ENCODE data around the gene MAP9. TPM values are rescaled to one million over a fixed set of nuclear protein-coding genes. Genes with fewer than 3 reads are reported as not detected.

Gene MAP9
- total and polyA plus RNA-seq, 2 experiments from 2014 or later, result 1.8 to 6.2 TPM

DNA sequence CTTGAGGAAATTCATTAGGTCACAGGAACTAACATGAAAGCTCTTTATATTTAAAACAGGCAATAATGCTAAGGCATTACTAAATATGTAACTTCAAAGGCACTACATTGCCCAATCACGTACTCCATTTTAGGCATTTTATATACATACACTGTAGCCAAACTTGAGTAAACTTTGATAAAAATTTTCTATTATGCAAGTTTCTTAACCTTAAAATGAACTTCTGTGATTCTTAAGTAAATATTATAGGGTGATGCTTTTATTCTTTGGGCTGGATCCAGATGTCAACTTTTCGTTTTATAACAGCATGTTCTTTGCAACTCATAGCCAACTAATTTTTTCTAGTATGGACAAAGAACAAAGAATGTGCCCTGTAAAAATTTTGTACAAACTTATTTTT, 28.3 kb upstream of the MAP9 start:
- H3K79me2 ChIP-seq (ENCODE audit: insufficient read depth), result no peaks in the 10 kb centered on the region
- no peak overlapping the region for H2AFZ ChIP-seq
- no peaks in the 10 kb centered on the region for H4K20me1 ChIP-seq (ENCODE audit: insufficient read depth)
- no peaks in the 10 kb centered on the region for H3F3A ChIP-seq (ENCODE audit: insufficient read depth)
- TF ChIP-seq EZH2 (IDR thresholded peaks at IDR 0.05; ENCODE audit: insufficient read depth, poor library complexity, severe bottlenecking) (no peak), EZH2phosphoT487 (IDR thresholded peaks at IDR 0.05; ENCODE audit: insufficient read depth, low read depth) (no peak)
- no peaks in the 10 kb centered on the region for H3K36me3 ChIP-seq (ENCODE audit: low read depth)
- in situ Hi-C loops (cut with MboI), result no loop called here
- WGBS, 2 experiments (ENCODE audit: low coverage in 1 of 2, low lambda C conversion rate in 2 of 2, missing lambda C conversion rate in 2 of 2), result 34 to 37% methylated on average over 2 of the region's 2 CpGs
- no peaks in the 10 kb centered on the region for H3K9me3 ChIP-seq (ENCODE audit: low read depth)
- no peak overlapping the region for H3K4me2 ChIP-seq (ENCODE audit: unreplicated experiment)
- no peak overlapping the region for H3K9ac ChIP-seq
- no peaks in the 10 kb centered on the region for H3K27me3 ChIP-seq (replicated peaks; ENCODE audit: insufficient read depth)
- no peak for DNase-seq
- no peaks in the 10 kb centered on the region for H3K9me2 ChIP-seq (ENCODE audit: insufficient read depth)
- no peak overlapping the region for H3K4me3 ChIP-seq
- no peak overlapping the region for H3K27ac ChIP-seq
- no peaks in the 10 kb centered on the region for H3K4me1 ChIP-seq (ENCODE audit: insufficient read depth)

DNA sequence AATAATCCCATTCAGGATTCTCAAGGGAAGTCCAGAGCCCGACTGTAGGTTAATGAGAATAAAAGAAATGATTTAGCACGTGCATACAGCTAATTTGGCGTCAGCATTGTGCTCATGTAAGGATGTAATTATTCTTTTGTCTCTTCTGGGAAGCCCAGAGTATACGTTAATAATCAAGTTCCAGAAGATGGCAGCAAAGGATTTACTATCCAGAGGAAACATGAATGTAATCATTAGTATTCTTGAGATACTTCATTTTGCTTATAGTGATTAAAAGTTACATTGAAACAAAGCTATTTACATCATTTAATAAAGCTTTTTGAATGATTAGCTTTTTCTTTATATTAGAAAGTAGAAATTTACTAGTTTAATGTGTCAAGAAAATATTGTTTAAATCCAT, 27.1 kb upstream of the MAP9 start:
- Histone ChIP-seq H2AFZ (no peak overlapping the region), H3K4me2 (ENCODE audit: unreplicated experiment) (no peak overlapping the region), H3F3A (ENCODE audit: insufficient read depth) (no peaks in the 10 kb centered on the region), H3K27ac (no peak overlapping the region), H3K27me3 (replicated peaks; ENCODE audit: insufficient read depth) (no peaks in the 10 kb centered on the region), H3K4me3 (no peak overlapping the region), H3K9me3 (ENCODE audit: low read depth) (no peaks in the 10 kb centered on the region), H3K4me1 (ENCODE audit: insufficient read depth) (no peaks in the 10 kb centered on the region), H3K36me3 (ENCODE audit: low read depth) (no peaks in the 10 kb centered on the region), H3K79me2 (ENCODE audit: insufficient read depth) (no peaks in the 10 kb centered on the region), H3K9me2 (ENCODE audit: insufficient read depth) (no peaks in the 10 kb centered on the region), H3K9ac (no peak overlapping the region), H4K20me1 (ENCODE audit: insufficient read depth) (no peaks in the 10 kb centered on the region)
- in situ Hi-C loops (cut with MboI), result no loop called here
- peak; percentile 60 for DNase-seq
- WGBS, 2 experiments (ENCODE audit: low coverage in 1 of 2, low lambda C conversion rate in 2 of 2, missing lambda C conversion rate in 2 of 2), result 3 to 5% methylated on average over 4 of the region's 4 CpGs
- TF ChIP-seq EZH2 (IDR thresholded peaks at IDR 0.05; ENCODE audit: insufficient read depth, poor library complexity, severe bottlenecking) (no peak), EZH2phosphoT487 (IDR thresholded peaks at IDR 0.05; ENCODE audit: insufficient read depth, low read depth) (no peak)

DNA sequence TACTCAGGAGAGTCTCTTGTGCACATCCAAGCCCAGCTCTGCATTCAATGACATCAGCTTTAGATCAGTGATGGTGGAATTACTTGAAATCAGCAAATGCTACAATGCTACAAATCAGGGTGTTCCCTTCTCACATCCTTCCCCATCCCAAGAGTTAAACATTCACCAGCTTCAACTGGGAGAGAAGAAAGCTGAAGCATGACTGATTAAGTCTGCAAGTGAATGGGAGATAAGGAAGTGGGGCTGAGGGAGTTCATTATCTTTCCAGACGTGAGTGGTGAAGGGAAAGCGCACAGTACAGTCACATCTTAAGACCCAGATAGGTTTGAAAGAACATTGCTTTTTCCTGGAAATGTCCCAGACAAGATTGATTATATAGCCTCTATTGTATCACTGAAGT, 26.2 kb upstream of the MAP9 start:
- no peak overlapping the region for H3K4me2 ChIP-seq (ENCODE audit: unreplicated experiment)
- no peaks in the 10 kb centered on the region for H3K9me2 ChIP-seq (ENCODE audit: insufficient read depth)
- H3F3A ChIP-seq (ENCODE audit: insufficient read depth), result no peaks in the 10 kb centered on the region
- no peak overlapping the region for H2AFZ ChIP-seq
- no peak for DNase-seq
- WGBS, 2 experiments (ENCODE audit: low coverage in 1 of 2, low lambda C conversion rate in 2 of 2, missing lambda C conversion rate in 2 of 2), result 69 to 74% methylated on average over 2 of the region's 2 CpGs
- no peaks in the 10 kb centered on the region for H3K4me1 ChIP-seq (ENCODE audit: insufficient read depth)
- no peaks in the 10 kb centered on the region for H4K20me1 ChIP-seq (ENCODE audit: insufficient read depth)
- H3K79me2 ChIP-seq (ENCODE audit: insufficient read depth), result no peaks in the 10 kb centered on the region
- no peaks in the 10 kb centered on the region for H3K36me3 ChIP-seq (ENCODE audit: low read depth)
- no peak overlapping the region for H3K9ac ChIP-seq
- no peak overlapping the region for H3K27ac ChIP-seq
- no peak overlapping the region for H3K4me3 ChIP-seq
- H3K9me3 ChIP-seq (ENCODE audit: low read depth), result no peaks in the 10 kb centered on the region
- in situ Hi-C loops (cut with MboI), result no loop called here
- no peak for TF ChIP-seq EZH2 (IDR thresholded peaks at IDR 0.05; ENCODE audit: insufficient read depth, poor library complexity, severe bottlenecking)
- TF ChIP-seq EZH2phosphoT487 (IDR thresholded peaks at IDR 0.05; ENCODE audit: insufficient read depth, low read depth), result no peak
- H3K27me3 ChIP-seq (replicated peaks; ENCODE audit: insufficient read depth), result no peaks in the 10 kb centered on the region

DNA sequence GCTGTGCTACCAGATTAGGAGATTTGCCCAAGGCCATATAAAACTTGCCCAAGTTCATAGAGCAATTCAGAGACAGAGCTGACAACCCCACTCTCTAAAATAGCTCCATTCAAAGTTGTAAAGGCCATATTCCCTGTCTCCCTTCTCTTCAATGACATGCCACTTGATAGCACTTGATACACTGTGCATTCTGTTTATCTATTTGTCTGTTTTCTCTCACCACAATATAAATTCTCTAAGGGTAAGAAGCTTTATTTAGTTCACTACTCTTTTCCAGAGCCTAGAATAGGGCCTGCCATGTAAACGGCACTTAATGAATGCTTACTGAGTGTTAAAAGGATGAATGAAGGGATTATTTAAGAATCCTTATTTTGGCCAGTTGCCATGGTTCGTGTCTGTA, 24.1 kb upstream of the MAP9 start:
- no peak for TF ChIP-seq EZH2 (IDR thresholded peaks at IDR 0.05; ENCODE audit: insufficient read depth, poor library complexity, severe bottlenecking)
- no peak for TF ChIP-seq EZH2phosphoT487 (IDR thresholded peaks at IDR 0.05; ENCODE audit: insufficient read depth, low read depth)
- H3K4me2 ChIP-seq (ENCODE audit: unreplicated experiment), result no peak overlapping the region
- H3K36me3 ChIP-seq (ENCODE audit: low read depth), result no peaks in the 10 kb centered on the region
- no peaks in the 10 kb centered on the region for H4K20me1 ChIP-seq (ENCODE audit: insufficient read depth)
- H2AFZ ChIP-seq, result no peak overlapping the region
- H3K9ac ChIP-seq, result no peak overlapping the region
- H3K27me3 ChIP-seq (replicated peaks; ENCODE audit: insufficient read depth), result no peaks in the 10 kb centered on the region
- H3K79me2 ChIP-seq (ENCODE audit: insufficient read depth), result no peaks in the 10 kb centered on the region
- DNase-seq, result no peak
- H3F3A ChIP-seq (ENCODE audit: insufficient read depth), result no peaks in the 10 kb centered on the region
- in situ Hi-C loops (cut with MboI), result no loop called here
- H3K9me2 ChIP-seq (ENCODE audit: insufficient read depth), result no peaks in the 10 kb centered on the region
- H3K9me3 ChIP-seq (ENCODE audit: low read depth), result no peaks in the 10 kb centered on the region
- H3K4me1 ChIP-seq (ENCODE audit: insufficient read depth), result no peaks in the 10 kb centered on the region
- no peak overlapping the region for H3K4me3 ChIP-seq
- no peak overlapping the region for H3K27ac ChIP-seq
- WGBS, 2 experiments (ENCODE audit: low coverage in 1 of 2, low lambda C conversion rate in 2 of 2, missing lambda C conversion rate in 2 of 2), result 29% methylated on average over 2 of the region's 2 CpGs

Data from GM23248 (cell line).